BLaER1 treated with 17β-estradiol and CSF1 and Interleukin-3, amounts not matched to agents 10 nM and 100 nM (cell line): Measurements from ENCODE around the gene NPHP4.

Experiments
- H3K27ac ChIP-seq, 11 experiments: shearing (Covaris generic); formaldehyde crosslinking; 2 replicates each; pipeline ENCODE4 v1.8.1; 2022
- H3K27me3 ChIP-seq, 11 experiments: shearing (Covaris generic); formaldehyde crosslinking; 2 replicates each; pipeline ENCODE4 v1.8.1; 2022
- H3K36me3 ChIP-seq, 11 experiments: shearing (Covaris generic); formaldehyde crosslinking; 2 replicates each; pipeline ENCODE4 v1.8.1; 2022
- H3K4me1 ChIP-seq, 10 experiments: shearing (Covaris generic); formaldehyde crosslinking; 2 replicates each; pipeline ENCODE4 v1.8.1; 2022
- H3K4me2 ChIP-seq, 11 experiments: shearing (Covaris generic); formaldehyde crosslinking; 2 replicates each; pipeline ENCODE4 v1.8.1; 2022
- H3K4me3 ChIP-seq, 10 experiments: shearing (Covaris generic); formaldehyde crosslinking; 2 replicates each; pipeline ENCODE4 v1.8.1; 2022
- H3K9ac ChIP-seq, 11 experiments: shearing (Covaris generic); formaldehyde crosslinking; 2 replicates each; pipeline ENCODE4 v1.8.1; 2022
- H3K9me3 ChIP-seq, 11 experiments: shearing (Covaris generic); formaldehyde crosslinking; replicated peaks in 1 of 11; 2 replicates each; pipeline ENCODE4 v1.8.1; 2022
- H4K20me1 ChIP-seq, 11 experiments: shearing (Covaris generic); formaldehyde crosslinking; 2 replicates each; pipeline ENCODE4 v1.8.1; 2022
- Cebpa-rat ChIP-seq, 11 experiments: shearing (Covaris generic); IDR thresholded peaks; 2 replicates each; pipeline ENCODE4 v1.8.1; 2022

Gene NPHP4

DNA sequence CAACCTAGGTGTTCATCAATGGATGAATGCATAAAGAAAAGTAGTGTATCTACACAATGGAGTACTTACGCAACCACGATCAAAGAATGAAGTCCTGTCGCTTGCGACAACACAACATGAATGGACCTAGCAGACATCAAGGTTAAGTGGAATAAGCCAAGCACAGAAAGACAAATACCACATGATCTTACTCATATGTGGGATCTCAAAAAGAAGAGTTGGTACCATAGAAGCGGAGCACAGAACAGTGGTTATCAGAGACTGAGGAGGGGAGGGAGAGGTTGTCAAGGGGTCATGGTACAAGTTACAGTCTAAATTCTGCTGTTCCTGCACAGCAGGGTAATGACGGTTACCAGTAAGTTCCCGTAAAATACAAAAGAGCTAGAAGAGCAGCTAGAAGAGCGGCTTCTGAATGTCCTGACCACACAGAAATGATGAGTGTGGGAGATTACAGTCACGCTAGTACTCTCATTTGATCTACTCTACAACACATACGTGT, 36.7 kb downstream of the NPHP4 start:
- Histone ChIP-seq H3K27ac (no peak overlapping the region), H3K4me3 (no peak overlapping the region), H3K9me3 (no peaks in the 10 kb centered on the region), H3K27me3 (no peaks in the 10 kb centered on the region), H3K9ac (no peak overlapping the region), H3K36me3 (peaks cover 61 to 95% (median 77%) of the 10 kb centered on the region in 11 experiments), H3K4me2 (no peak overlapping the region), H4K20me1 (peaks cover 0 to 26% (median 0%) of the 10 kb centered on the region in 11 experiments; a peak in 4 of 22 replicates), H3K4me1 (peaks cover 0 to 13% (median 8%) of the 10 kb centered on the region in 10 experiments; a peak in 9 of 20 replicates)
- TF ChIP-seq Cebpa-rat (IDR thresholded peaks at IDR 0.05): no peak

DNA sequence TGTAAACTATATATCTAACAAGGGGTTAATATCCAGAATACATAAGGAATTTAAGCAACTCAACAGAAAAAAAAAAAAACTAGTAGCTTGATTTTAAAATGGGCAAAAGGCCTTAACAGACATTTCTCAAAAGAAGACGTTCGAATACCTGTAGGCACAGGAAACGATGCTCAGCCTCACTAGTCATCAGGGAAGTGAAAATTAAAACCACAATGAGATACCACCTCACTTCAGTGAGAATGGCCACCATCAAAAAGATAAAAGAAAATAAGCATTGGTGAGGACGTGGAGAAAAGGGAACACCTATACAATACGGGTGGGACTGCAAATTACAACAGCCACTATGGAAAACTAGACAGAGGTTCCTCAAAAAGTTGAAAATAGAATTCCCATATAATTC, 37.3 kb downstream of the NPHP4 start:
- H3K27me3 ChIP-seq: no peaks in the 10 kb centered on the region
- no peak overlapping the region for H3K4me3 ChIP-seq
- H3K9ac ChIP-seq: no peak overlapping the region
- no peaks in the 10 kb centered on the region for H3K9me3 ChIP-seq
- peaks cover 0 to 26% (median 0%) of the 10 kb centered on the region in 11 experiments; a peak in 4 of 22 replicates for H4K20me1 ChIP-seq
- H3K36me3 ChIP-seq: peaks cover 59 to 95% (median 77%) of the 10 kb centered on the region in 11 experiments
- H3K4me1 ChIP-seq: peaks cover 0 to 15% (median 9%) of the 10 kb centered on the region in 10 experiments; a peak in 9 of 20 replicates
- no peak overlapping the region for H3K4me2 ChIP-seq
- no peak overlapping the region for H3K27ac ChIP-seq
- no peak for TF ChIP-seq Cebpa-rat (IDR thresholded peaks at IDR 0.05)

DNA sequence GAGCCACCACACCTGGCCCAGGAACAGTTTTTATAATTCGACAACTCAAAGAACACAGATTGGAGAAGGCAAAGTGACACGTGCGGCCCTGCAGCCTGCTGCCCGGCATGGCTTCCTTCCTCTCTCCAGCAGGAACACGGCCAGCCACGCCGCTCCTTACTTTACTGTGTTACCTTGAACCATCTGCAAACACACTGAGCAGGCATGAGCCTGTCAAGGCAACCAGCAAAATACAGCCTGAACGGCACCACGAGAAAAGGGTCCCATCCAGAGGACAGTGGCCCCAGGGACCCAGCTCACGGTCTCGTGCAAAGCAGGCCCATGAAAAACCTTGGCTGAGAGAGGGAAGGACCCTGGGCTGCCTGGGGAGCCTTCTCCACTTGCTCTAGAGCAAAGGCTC, 38.8 kb downstream of the NPHP4 start:
- Histone ChIP-seq H3K27me3 (no peaks in the 10 kb centered on the region), H4K20me1 (peaks cover 0 to 20% (median 0%) of the 10 kb centered on the region in 11 experiments; a peak in 3 of 22 replicates), H3K9me3 (no peaks in the 10 kb centered on the region), H3K4me2 (no peak overlapping the region), H3K4me3 (no peak overlapping the region), H3K27ac (no peak overlapping the region), H3K4me1 (peaks cover 0 to 21% (median 10%) of the 10 kb centered on the region in 10 experiments; a peak in 9 of 20 replicates), H3K9ac (no peak overlapping the region), H3K36me3 (peaks cover 52 to 94% (median 70%) of the 10 kb centered on the region in 11 experiments)
- no peak for TF ChIP-seq Cebpa-rat (IDR thresholded peaks at IDR 0.05)

DNA sequence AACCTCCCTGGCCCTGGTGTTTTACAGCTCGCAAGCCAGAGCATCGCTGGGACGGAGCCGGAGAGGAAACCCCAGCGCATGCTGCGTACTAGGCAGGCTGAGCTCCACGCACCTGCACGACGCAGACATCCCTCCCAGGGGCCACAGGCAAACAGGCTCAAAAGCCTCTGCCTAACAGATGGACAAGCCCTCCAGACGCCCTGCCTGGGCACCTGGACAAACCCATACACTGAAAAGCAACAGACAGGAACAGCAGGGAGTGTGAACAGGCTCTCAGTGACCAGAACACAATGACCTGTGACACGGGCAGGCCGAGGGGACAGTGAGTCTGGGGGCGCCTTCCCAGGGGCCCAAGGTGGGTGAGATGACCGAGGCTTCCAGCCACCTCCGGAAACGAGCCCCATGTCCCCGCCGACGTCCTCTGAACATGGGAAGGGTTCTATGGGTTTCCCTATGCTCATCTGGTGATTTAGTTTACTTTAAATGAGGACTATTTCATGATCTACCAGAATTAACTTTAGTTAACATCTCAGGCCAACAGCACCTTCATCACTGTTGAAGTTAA, 40.3 kb downstream of the NPHP4 start:
- Histone ChIP-seq H3K27me3 (no peaks in the 10 kb centered on the region), H4K20me1 (peaks cover 0 to 25% (median 0%) of the 10 kb centered on the region in 11 experiments; a peak in 3 of 22 replicates), H3K36me3 (peaks cover 53 to 94% (median 71%) of the 10 kb centered on the region in 11 experiments), H3K4me1 (peaks cover 0 to 21% (median 10%) of the 10 kb centered on the region in 10 experiments; a peak in 9 of 20 replicates), H3K4me3 (no peak overlapping the region), H3K27ac (no peak overlapping the region), H3K9me3 (no peaks in the 10 kb centered on the region), H3K9ac (no peak overlapping the region), H3K4me2 (no peak overlapping the region)
- no peak for TF ChIP-seq Cebpa-rat (IDR thresholded peaks at IDR 0.05)

DNA sequence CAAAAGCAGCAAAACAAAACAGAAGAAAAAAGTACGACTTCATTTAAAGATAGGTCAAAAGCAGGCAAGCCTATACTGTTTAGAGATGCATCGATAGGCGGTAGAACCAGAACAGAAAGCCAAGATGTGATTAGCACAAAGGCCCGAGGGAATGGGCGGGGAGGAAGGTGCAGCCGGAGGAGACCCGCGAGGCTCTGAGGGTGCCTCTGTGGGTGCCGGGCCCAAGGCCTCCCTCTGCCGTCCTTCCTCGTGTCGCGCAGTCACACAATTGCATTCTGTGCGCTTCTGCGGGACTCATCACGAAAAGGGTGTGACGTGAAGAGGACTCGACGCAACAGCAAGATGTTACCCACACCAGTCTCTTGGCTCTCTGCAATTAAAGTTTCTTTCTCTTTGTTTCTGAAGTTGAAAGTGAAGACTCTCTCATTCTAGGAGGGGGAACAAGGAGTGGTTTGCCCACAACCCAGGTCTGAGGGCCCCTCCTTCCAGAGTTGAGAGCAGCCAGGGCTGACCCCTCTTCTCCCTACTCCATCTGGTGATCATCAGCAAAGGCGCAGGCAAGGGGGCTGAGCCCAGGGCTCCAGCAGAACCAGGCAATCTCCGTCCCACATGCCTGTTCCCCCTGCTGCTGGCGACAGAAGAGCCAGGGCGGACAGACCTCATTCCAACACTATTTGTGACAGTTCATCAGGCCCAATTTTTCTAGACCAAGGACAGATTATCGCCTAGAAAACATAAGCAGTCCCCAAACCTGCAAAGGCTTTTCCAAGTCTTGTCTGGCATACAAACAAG, 41.0 kb downstream of the NPHP4 start:
- peaks cover 55 to 94% (median 71%) of the 10 kb centered on the region in 11 experiments for H3K36me3 ChIP-seq
- H3K9me3 ChIP-seq: no peaks in the 10 kb centered on the region
- no peaks in the 10 kb centered on the region for H3K27me3 ChIP-seq
- peaks cover 0 to 21% (median 10%) of the 10 kb centered on the region in 10 experiments; a peak in 9 of 20 replicates for H3K4me1 ChIP-seq
- peak overlapping the region in 2 of 11 experiments; percentile 3 to 27; a peak in 4 of 22 replicates for H3K4me2 ChIP-seq
- H4K20me1 ChIP-seq: peaks cover 0 to 18% (median 0%) of the 10 kb centered on the region in 11 experiments; a peak in 3 of 22 replicates
- H3K27ac ChIP-seq: no peak overlapping the region
- no peak overlapping the region for H3K9ac ChIP-seq
- no peak for TF ChIP-seq Cebpa-rat (IDR thresholded peaks at IDR 0.05)
- no peak overlapping the region for H3K4me3 ChIP-seq

DNA sequence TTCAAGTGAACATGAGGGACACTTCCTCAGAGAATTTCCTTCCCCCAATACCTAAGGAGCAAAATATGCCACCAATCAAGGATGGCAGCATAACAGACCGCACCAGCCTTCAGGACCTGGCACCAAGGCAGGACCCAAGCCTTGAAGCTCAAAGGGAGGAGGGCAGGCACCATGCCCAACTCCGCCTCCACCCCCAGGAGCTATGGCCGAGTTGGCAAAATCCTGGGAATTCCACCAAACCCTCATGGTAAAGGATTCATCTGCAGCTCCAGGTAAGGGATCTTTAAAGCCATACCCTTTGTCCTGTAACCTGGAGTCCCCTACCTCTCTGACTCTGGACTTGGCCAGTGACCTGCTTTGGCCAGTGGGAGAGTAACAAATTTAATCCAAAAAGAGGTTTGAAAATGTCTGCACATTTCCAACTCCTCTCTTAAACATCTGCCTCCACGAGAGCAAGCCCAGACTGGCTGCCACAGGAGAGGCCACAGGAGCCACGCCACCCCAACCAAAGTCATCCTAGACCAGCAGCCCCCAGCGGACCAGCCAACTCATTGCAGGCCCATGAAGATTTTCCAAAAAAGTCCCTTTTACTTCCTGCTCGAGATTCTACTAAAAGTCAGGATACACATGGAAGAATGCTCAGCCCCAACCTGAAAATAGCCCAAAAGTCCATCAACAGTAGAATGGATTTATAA, 41.9 kb downstream of the NPHP4 start:
- H3K9me3 ChIP-seq: no peaks in the 10 kb centered on the region
- H3K4me1 ChIP-seq: peaks cover 0 to 21% (median 10%) of the 10 kb centered on the region in 10 experiments; a peak in 9 of 20 replicates
- no peak overlapping the region for H3K4me3 ChIP-seq
- peaks cover 53 to 94% (median 73%) of the 10 kb centered on the region in 11 experiments for H3K36me3 ChIP-seq
- TF ChIP-seq Cebpa-rat (IDR thresholded peaks at IDR 0.05): no peak
- no peak overlapping the region for H3K9ac ChIP-seq
- no peaks in the 10 kb centered on the region for H3K27me3 ChIP-seq
- peaks cover 0 to 16% (median 0%) of the 10 kb centered on the region in 11 experiments; a peak in 3 of 22 replicates for H4K20me1 ChIP-seq
- H3K4me2 ChIP-seq: peak overlapping the region in 2 of 11 experiments; percentile 3 to 27; a peak in 3 of 22 replicates
- no peak overlapping the region for H3K27ac ChIP-seq

DNA sequence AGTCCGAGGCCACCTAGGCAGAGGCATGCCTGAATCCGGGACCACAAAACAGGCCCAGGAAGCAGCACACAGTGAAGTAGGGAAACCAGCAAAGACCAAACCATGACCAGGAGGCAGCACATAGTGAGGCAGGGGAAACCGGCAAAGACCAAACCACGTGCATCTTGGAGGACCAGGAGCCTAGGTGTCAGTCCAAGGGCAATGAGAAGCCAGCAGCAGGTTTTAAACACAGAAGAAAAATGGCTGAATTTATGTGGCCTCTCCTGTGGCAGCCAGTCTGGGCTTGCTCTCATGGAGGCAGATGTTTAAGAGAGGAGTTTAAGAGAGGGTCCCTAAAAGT, 42.5 kb downstream of the NPHP4 start:
- Histone ChIP-seq H3K27ac (no peak overlapping the region), H3K9ac (no peak overlapping the region), H3K4me3 (no peak overlapping the region), H3K4me1 (peaks cover 0 to 21% (median 7%) of the 10 kb centered on the region in 10 experiments; a peak in 9 of 20 replicates), H3K4me2 (no peak overlapping the region), H3K9me3 (no peaks in the 10 kb centered on the region), H3K36me3 (peaks cover 48 to 92% (median 74%) of the 10 kb centered on the region in 11 experiments), H3K27me3 (no peaks in the 10 kb centered on the region), H4K20me1 (peaks cover 0 to 16% (median 0%) of the 10 kb centered on the region in 11 experiments; a peak in 3 of 22 replicates)
- no peak for TF ChIP-seq Cebpa-rat (IDR thresholded peaks at IDR 0.05)

DNA sequence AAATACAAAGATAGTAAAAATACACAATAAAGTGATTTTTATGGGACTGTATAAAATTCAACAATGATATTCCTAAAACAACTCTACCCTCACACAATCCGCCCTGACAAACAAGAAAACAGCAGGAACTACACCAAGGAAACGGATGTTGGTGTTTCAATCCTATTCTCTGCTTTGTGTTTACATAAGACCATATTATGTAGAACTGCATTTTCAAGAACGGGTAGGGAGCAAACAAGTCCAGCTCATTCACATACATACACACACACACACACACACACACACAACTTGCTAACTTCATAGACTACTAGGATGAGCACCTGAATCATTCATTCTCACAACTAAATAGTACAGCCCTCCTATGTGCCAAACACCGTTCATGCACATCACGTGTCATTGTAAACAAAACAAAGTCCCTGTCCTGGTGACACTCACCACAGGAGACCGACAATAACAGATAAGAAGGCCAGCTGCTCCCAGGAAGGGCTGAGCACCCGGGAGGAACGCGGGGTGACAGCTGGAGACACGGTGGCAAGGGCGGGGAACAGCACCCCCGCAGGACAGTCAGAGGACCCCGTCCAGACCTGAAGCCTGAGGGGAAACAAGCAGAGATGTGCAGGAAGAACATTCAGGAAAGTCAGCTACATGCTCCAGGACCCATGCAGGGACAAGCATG, 43.0 kb downstream of the NPHP4 start:
- no peaks in the 10 kb centered on the region for H3K27me3 ChIP-seq
- peaks cover 0 to 21% (median 7%) of the 10 kb centered on the region in 10 experiments; a peak in 9 of 20 replicates for H3K4me1 ChIP-seq
- no peaks in the 10 kb centered on the region for H3K9me3 ChIP-seq
- H3K9ac ChIP-seq: no peak overlapping the region
- no peak for TF ChIP-seq Cebpa-rat (IDR thresholded peaks at IDR 0.05)
- peaks cover 0 to 16% (median 0%) of the 10 kb centered on the region in 11 experiments; a peak in 3 of 22 replicates for H4K20me1 ChIP-seq
- H3K4me3 ChIP-seq: no peak overlapping the region
- peaks cover 48 to 92% (median 69%) of the 10 kb centered on the region in 11 experiments for H3K36me3 ChIP-seq
- H3K4me2 ChIP-seq: no peak overlapping the region
- no peak overlapping the region for H3K27ac ChIP-seq
